Right renal pelvis (tissue), 4 donors: ENCODE results near the gene ADAM19. TPM values are rescaled to one million over a fixed set of nuclear protein-coding genes. Genes with fewer than 3 reads are reported as not detected.
"Not testable (repeated sequence)": the region's sequence is repeated elsewhere in the genome, so short reads cannot be mapped to it uniquely, and the experiment has no call there.

Experiments used
- DNase-seq, 4 donors: peaks; one replicate each; pipeline ENCODE4 v3.0.0-alpha.2; 2013; ENCODE audit warnings: low read depth in 4 of 4, low spot score in 3 of 4, missing footprints in 1 of 4
- polyA plus RNA-seq, 4 donors: library from polyadenylated mRNA; unstranded; fragments of 120-200 nt; gene quantifications; one replicate each; pipeline ENCODE4 v1.2.1, GENCODE V29; 2013; ENCODE audit not compliant: insufficient read length in 4 of 4

The ADAM19 gene
- polyA plus RNA-seq, 4 donors, result 9.1 to 10.5 (median 9.6) TPM

- no peak for DNase-seq
Measured at GRCh38 chr5:157494178-157494832, 81.3 kb downstream of the ADAM19 start.

GRCh38 chr5:157492886-157493285 lies 82.7 kb downstream of the ADAM19 start:
- DNase-seq, result no peak

GRCh38 chr5:157491471-157491995 lies 84.0 kb downstream of the ADAM19 start:
- no peak for DNase-seq

- DNase-seq, result no peak
Measured at GRCh38 chr5:157487358-157487757, 88.2 kb downstream of the ADAM19 start.

- no peak for DNase-seq
Measured at GRCh38 chr5:157486861-157487260, 88.7 kb downstream of the ADAM19 start.

GRCh38 chr5:157486221-157486681 lies 89.3 kb downstream of the ADAM19 start:
- no peak for DNase-seq

- DNase-seq, result no peak
Measured at GRCh38 chr5:157485811-157486210, 89.8 kb downstream of the ADAM19 start.

- no peak for DNase-seq
Measured at GRCh38 chr5:157485340-157485739, 90.2 kb downstream of the ADAM19 start.

GRCh38 chr5:157484768-157485167 lies 90.8 kb downstream of the ADAM19 start:
- DNase-seq, result no peak

- DNase-seq, result not testable (repeated sequence)
Measured at GRCh38 chr5:157482702-157483101, 92.9 kb downstream of the ADAM19 start.

- no peak for DNase-seq
Measured at GRCh38 chr5:157481666-157482065, 93.9 kb downstream of the ADAM19 start.

GRCh38 chr5:157481265-157481664 lies 94.3 kb downstream of the ADAM19 start:
- DNase-seq, result no peak

GRCh38 chr5:157479612-157480510 lies 95.7 kb downstream of the ADAM19 start:
- DNase-seq, result no peak

GRCh38 chr5:157479166-157479565 lies 96.4 kb downstream of the ADAM19 start:
- no peak for DNase-seq

GRCh38 chr5:157478726-157479125 lies 96.8 kb downstream of the ADAM19 start:
- DNase-seq, result no peak

GRCh38 chr5:157477814-157478494 lies 97.6 kb downstream of the ADAM19 start:
- DNase-seq, result no peak

- DNase-seq, result peak; percentile 43 to 55 (median 52)
Measured at GRCh38 chr5:157476702-157477408, 98.7 kb downstream of the ADAM19 start.

- DNase-seq, result no peak
Measured at GRCh38 chr5:157475432-157475831, 100.1 kb downstream of the ADAM19 start.

GRCh38 chr5:157473383-157474320 lies 101.9 kb downstream of the ADAM19 start:
- DNase-seq, result no peak
